CD4-positive, alpha-beta T cell treated with Interleukin-6 for 4 hours (primary cell): ENCODE data around the gene CHCHD10.
A peak's percentile ranks its signal among the peaks of the same experiment; 100 is the strongest.

ENCODE experiments used
- DNase-seq: peaks from one replicate; pipeline ENCODE4 v3.0.0-alpha.2; 2020; ENCODE audit warnings: mixed read lengths

CHCHD10 gene

GRCh38 chr22:23786752-23787599 is 19.2 kb upstream of the CHCHD10 start, which contains the start of gene SMARCB1:
Gene SMARCB1, plus strand, starts transcription at chr22:23786966. Its CDS starts 204 bp downstream, at chr22:23787170.
- DNase-seq, result peak; percentile 91

- peak; percentile 27 for DNase-seq
Observed at GRCh38 chr22:23786261-23786710, 18.5 kb upstream of the CHCHD10 start.

GRCh38 chr22:23784215-23784732 is 16.5 kb upstream of the CHCHD10 start:
- no peak for DNase-seq

- DNase-seq, result no peak
Observed at GRCh38 chr22:23783265-23784150, 15.7 kb upstream of the CHCHD10 start.

GRCh38 chr22:23782703-23783102 is 14.9 kb upstream of the CHCHD10 start:
- no peak for DNase-seq

GRCh38 chr22:23782252-23782651 is 14.5 kb upstream of the CHCHD10 start:
- DNase-seq, result no peak

GRCh38 chr22:23781511-23782183 is 13.9 kb upstream of the CHCHD10 start:
- DNase-seq, result no peak

- DNase-seq, result no peak
Observed at GRCh38 chr22:23781065-23781464, 13.3 kb upstream of the CHCHD10 start.

GRCh38 chr22:23780146-23780748 is 12.5 kb upstream of the CHCHD10 start:
- DNase-seq, result no peak

GRCh38 chr22:23779731-23780130 is 12.0 kb upstream of the CHCHD10 start:
- no peak for DNase-seq

- DNase-seq, result no peak
Observed at GRCh38 chr22:23779083-23779482, 11.3 kb upstream of the CHCHD10 start.

GRCh38 chr22:23778577-23778900 is 10.8 kb upstream of the CHCHD10 start:
- DNase-seq, result no peak

- no peak for DNase-seq
Observed at GRCh38 chr22:23777776-23778576, 10.2 kb upstream of the CHCHD10 start.

- no peak for DNase-seq
Observed at GRCh38 chr22:23775779-23776375, 8.1 kb upstream of the CHCHD10 start.

- DNase-seq, result no peak
Observed at GRCh38 chr22:23774922-23775436, 7.2 kb upstream of the CHCHD10 start.

- no peak for DNase-seq
Observed at GRCh38 chr22:23774114-23774921, 6.5 kb upstream of the CHCHD10 start.

- no peak for DNase-seq
Observed at GRCh38 chr22:23773483-23774113, 5.8 kb upstream of the CHCHD10 start.

GRCh38 chr22:23772649-23773473 is 5.1 kb upstream of the CHCHD10 start, which contains the start of gene MMP11:
Gene MMP11, plus strand, starts transcription at chr22:23772849. Its CDS starts 22 bp downstream, at chr22:23772871.
- DNase-seq, result peak; percentile 82

- no peak for DNase-seq
Observed at GRCh38 chr22:23772315-23772648, 4.5 kb upstream of the CHCHD10 start.
